Jurkat, Clone E6-1 (cell line): ENCODE data around the gene ETFA.
"Not testable (repeated sequence)": the region's sequence is repeated elsewhere in the genome, so short reads cannot be mapped to it uniquely, and the experiment has no call there.

Experiments used
- DNase-seq: peaks from one replicate; pipeline ENCODE4 v3.0.0-alpha.2; 2011; ENCODE audit warnings: low read depth, low spot score
- H3K4me3 ChIP-seq: 2 replicates; pipeline ENCODE4 v1.5.1; 2011; ENCODE audit warnings: mild to moderate bottlenecking, low read length, control low read depth, moderate library complexity

ETFA gene

DNA sequence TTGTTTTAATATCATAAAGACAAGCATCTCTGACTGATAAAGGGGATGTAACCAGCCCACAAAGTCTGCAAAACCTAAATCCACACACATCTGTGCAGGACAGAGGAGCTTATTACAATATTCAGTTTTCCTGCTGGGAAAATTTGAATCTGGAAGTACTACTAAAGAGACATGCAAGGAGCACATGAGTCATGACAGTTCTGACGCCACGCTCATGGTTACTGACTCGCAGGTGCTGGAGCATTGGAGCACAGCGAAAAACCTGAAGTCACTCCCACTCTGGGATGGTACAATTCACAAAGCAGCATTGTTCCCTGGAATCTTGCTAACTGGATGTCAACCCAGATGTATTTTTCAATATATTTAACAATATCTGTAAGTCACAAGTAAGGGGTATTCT is 17.7 kb upstream of the ETFA start:
- no peak for DNase-seq
- H3K4me3 ChIP-seq: no peak overlapping the region

DNA sequence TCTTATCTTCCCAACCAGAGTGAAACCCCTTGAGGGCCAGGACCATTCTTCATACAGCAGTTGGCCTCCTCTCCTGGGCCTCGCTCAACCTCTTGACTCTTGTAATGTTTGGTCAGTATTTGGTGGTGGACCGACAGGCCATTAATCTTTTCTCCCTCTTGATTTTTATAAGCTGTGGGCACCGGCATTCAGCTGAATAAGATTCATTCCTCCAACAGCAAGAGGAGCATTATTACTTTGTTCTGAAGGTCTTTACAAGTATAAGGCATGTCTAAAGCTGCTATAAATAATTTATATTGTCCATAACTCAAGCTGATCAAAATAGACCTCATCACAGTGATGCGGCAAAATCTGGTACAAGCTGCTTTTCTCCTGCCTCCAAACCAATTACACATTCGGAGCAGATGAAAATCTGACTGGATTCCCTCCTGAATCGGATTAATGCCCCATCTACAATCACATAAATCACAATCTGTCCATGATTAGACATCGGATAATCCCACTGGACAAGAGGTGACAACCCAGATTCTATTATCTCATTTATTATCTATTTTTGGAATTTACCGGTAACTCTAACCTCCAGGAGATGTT is 16.9 kb upstream of the ETFA start:
- no peak overlapping the region for H3K4me3 ChIP-seq
- no peak for DNase-seq

DNA sequence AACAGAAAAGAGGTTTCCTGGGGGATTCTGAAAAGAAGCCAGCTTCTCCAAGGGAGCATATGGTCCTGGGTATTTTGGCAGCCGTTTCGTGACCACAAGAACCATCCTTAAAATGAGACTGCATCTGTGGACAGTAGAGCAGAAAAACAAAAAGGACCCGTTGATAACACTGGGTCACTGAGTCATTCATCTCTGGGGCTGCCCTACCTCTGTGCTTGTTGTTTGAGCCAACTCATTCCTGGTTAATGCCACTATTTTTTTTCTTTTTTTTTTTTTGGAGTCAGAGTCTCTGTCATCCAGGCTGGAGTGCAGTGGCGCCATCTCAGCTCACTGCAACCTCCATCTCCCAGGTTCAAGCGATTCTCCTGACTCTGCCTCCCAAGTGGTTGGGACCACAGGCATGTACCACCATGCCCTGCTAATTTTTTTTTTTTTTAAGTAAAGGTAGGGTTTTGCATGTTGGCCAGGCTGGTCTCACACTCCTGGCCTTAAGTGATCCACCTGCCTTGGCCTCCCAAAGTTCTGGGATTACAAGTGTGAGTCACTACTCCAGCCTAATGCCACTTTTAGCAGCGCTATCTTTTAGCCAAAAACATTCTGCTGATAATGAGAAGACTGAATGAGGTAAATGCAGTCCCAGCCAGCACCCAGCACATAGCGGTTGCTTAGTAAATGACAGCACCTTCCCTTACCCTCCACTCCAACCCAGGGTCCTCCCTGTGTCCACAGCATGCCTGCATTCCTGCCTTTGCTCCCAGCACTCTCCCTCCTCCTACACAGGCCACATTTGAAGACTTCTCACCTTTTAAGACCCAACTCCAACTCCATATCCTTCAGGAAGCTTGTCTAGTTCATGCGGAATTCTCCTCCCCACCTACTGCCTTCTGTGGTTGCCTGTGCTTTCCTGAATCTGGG is 16.2 kb upstream of the ETFA start:
- H3K4me3 ChIP-seq: no peak overlapping the region
- no peak for DNase-seq

DNA sequence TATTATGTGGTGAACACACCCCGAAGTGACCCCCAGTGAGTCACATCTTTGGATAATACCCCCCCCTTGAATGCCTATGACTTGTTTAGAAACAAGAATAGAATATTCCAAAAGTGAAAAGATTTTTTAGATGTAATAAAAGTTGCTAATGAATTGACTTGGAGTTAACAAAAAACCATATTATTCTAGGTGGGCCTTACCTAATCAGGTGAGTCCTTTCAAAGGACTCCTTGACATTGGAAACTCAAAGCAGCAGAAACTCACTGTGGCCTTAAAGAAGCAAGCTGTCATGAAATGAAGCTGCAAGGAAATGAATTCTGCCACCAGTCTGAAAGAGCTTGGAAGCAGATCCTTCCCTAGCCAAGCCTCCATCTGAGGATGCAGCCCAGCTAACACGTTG is 14.4 kb upstream of the ETFA start:
- DNase-seq: no peak
- H3K4me3 ChIP-seq: no peak overlapping the region

DNA sequence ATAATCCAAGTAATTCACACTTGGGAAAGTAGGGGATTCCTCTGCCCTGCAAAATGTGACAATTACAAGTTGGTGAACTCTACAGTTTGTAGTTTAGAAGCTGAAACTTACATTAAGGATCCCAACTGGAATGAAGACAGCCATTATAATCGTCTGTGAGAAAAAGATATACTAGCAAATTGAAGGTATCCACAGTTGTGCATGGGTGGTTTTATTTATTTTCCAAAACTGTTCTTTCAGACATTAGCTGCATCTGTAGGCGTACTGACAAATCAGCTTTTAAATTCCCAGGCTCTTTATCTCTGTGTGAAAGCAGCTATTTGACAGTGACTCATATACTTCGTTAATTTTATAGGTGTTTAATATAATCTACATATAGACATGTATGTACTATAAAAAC is 12.8 kb upstream of the ETFA start:
- H3K4me3 ChIP-seq: no peak overlapping the region
- no peak for DNase-seq

DNA sequence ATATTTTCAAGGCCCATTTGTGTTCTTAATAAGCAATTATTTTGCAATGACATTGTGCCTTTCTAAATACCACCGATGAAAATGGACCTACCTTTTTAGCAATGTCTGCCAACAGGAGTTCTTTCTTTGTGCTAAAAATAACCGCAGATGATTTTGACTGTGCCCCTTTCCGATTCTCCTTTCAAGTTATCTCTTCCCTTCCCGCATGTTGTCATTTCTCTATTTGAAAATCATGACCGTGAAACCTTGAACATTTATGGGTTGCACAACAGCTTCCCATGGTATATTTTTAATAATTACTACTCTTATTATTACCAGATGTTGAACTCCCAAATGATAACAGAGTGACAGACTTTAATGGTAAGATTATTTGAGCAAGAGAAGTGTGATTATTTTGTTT is 10.3 kb upstream of the ETFA start:
- H3K4me3 ChIP-seq: no peak overlapping the region
- no peak for DNase-seq

DNA sequence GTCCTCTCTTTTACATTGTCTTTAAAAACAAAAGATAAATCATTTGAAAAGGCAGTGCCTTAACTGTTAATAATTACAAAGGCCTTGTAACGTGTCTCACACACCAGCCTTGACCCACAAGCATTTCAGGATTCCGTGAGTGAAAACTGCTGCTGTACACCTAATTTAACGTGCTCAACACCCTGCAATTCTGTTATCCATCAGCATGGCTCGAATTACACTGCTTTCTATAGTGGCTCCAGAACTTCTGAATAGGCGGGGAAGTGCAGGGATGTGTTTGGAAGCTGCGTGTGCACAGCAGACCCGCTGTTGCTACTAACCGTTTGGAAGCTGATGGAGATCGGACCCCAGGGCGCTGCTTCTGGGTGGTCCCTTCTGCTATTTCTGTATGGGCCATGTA is 9.9 kb upstream of the ETFA start:
- DNase-seq: no peak
- no peak overlapping the region for H3K4me3 ChIP-seq

DNA sequence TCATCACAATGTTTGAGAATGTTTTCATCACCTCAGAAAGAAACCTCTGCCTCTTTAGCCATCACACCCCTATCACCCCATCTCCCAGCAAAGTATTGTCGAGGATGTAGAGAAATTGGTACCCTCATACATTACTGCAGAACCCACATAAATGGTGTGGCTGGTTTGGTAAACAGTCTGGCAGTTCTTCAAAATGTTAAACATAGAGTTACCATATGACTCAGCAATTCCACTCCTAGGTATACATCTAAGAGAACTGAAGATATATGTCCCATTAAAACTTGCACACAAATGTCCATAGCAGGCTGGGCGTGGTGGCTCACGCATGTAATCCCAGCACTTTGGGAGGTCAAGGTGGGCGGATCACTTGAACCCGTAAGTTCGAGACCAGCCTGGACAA is 8.7 kb upstream of the ETFA start:
- no peak for DNase-seq
- no peak overlapping the region for H3K4me3 ChIP-seq

DNA sequence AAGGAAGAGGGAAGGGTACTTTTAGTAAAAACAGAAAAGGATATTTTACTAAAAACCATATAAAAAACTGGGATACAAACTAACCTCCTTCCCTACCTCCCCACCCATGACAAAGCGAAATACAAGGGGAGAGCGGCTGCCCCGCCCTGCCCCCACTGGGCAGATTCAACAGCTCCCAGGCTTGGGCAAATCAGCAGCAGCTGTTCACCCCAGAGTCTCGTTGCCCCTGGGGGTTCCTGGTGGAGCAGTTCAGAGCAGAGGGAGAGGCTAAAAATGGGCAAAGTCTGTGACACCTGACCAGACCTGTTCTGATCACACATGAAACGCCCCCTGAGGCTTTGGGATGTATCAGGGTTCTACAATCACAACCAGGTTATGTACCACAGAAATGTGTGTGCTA is 2.5 kb upstream of the ETFA start:
- no peak for DNase-seq
- H3K4me3 ChIP-seq: no peak overlapping the region

DNA sequence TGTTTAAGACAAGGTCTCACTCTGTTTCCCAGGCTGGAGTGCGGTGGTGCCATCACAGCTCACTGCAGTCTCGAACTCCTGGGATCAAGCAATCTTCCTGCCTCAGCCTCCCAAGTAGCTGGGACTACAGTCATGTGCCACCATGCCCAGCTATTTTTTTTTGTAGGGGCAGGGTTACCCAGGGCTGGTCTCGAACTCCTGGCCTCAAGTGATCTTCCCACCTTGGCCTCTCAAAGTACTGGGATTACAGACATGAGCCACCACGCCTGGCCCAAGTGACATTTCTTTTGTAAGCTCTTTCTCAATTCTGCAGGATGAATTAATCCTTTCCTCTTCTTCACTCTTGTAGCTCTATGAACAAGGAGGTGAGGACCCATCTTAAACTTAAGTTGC is 1.9 kb upstream of the ETFA start:
- H3K4me3 ChIP-seq, DNase-seq: not testable (repeated sequence)

DNA sequence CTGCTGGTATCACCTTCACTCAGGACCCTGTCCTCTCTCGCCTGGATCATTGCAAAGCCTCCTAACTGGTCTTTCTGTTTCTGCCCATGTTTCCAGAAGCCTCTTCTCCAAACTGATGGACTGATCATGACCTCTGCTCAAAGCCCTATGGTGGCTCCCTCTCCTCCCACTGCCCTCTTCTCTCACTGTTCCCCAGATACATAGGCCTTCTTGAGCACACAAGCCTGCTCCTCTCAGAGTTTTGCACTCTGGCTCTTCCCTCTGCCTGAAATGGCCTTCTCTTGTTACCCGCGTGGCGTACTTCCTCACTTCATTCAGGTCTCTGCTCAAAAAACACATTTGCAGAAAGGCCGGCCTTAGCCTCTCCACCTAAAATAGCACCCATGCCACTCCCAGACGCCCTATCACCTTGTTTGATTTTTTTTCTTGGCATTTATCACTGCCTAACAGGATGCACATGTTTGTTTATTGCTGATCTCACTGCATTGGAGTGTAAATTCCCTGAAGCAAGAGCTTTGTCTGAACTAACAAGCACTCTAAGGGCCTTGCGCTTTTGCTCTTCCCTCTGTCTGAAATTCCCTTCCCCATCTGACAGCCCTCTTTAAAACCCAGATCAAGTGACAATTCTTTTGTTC is 1.4 kb upstream of the ETFA start:
- no peak for DNase-seq
- no peak overlapping the region for H3K4me3 ChIP-seq

DNA sequence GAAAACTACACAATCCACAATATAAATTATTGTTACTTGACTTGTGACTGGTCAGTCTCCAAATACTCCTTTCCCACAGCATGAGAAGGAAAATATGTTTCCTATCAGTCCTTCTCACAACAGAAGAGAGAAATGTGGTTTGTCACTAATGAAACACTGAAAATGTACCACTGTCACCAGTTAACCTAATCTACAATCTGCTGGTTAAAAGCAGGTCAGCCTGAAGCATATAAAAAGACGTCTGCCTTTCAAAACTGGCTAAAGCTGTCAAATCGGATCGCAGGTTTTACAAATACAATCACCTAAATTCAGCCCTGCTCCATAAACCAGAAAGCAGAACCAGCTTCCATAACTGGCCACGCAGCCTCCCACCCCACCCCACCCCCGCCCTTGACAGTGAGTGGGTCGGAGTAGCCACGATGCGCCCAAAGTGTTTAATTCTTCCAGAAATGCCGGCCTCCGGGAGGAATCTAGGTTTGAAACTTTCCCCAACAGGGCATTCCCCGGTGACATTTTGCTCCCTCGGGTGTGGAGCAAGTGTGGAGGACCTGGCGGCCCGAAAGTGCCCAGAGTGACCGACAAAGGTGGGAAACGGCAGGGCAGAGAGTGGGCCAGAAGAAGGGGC is 682 bp downstream of the ETFA start:
- no peak for DNase-seq
- peak overlapping the region; percentile 75 for H3K4me3 ChIP-seq

DNA sequence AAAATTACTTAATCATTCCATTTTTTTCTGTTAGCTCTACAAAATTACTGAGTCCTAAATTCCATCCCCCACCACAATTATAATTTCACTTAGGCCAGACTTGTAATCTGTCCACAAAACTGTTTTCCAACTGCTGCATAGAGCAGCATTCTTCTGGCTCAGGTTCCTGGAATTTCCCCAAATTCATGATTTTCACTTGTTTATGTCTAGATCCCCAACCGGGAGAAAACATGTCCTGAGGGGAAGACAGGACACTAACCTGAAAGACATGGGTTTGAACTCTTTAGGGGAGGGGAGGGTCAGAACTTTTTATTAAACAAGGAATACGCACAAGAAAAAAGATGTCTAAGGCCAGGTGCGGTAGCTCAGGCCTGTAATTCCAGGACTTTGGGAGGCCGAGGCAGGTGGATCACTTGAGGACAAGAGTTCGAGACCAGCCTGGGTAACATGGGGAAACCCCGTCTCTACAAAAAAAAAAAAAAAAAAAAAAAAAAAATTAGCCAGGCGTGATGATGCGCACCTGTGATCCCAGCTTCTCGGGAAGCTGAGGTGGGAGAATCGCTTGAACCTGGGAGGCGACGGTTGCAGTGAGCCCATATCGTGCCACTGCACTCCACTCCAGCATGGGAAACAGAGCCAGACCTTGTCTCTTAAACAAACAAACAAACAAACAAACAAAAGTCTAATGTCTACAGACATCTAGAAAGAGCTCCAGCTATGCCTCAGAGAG is 1.5 kb downstream of the ETFA start:
- H3K4me3 ChIP-seq: peak overlapping the region; percentile 75
- no peak for DNase-seq

DNA sequence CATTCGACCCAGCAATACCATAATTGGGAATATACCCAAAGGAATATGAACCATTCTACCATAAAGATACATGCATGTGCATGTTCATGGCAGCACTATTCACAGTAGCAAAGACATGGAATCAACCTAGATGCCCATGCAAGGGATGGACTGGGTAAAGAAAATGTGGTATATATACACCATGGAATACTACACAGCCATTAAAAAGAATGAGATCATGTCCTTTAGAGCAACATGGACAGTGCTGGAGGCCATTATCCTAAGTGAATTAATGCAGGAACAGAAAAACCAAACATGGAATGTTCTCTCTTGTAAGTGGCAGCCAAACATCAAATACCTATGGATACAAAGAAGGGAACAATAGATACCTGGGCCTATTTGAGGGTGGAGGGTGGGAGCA is 7.4 kb downstream of the ETFA start:
- no peak overlapping the region for H3K4me3 ChIP-seq
- DNase-seq: no peak

DNA sequence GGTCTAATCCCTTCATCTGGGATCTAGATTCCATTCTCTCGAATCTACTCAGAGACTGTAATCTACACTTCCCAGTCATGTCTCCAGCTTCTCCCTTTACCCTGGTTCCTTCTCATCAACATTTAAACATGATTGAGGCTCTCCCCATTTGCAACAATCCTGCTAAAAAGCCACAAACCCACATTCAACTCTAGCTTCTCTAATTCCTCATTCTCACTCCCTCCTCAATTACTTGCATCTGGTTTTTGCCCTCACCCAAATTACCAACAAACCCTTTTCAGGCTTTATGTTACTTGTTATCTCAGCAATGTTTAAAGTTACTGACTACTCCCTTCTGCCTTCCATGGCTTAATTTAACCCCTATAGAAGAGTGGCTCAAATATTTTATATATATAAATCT is 11.5 kb downstream of the ETFA start:
- no peak overlapping the region for H3K4me3 ChIP-seq
- DNase-seq: no peak

DNA sequence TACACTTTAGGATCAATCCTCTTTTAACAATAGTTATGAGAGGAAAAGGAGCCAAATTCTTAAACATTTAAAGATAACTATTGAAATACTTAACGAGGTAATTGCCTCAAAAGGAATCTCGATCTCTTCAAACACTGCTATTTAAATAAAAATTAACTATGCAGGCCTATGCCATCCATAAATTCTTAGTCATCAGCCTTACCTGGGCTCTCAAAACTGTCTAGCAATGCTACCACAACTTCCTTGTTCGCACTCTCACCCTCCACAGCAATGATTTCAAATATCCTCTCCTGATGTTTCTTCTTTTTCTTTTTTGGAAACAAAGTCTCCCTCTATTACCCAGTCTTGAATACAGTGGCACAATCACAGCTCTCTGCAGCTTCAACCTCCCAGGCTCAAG is 12.3 kb downstream of the ETFA start:
- H3K4me3 ChIP-seq: no peak overlapping the region
- DNase-seq: no peak

DNA sequence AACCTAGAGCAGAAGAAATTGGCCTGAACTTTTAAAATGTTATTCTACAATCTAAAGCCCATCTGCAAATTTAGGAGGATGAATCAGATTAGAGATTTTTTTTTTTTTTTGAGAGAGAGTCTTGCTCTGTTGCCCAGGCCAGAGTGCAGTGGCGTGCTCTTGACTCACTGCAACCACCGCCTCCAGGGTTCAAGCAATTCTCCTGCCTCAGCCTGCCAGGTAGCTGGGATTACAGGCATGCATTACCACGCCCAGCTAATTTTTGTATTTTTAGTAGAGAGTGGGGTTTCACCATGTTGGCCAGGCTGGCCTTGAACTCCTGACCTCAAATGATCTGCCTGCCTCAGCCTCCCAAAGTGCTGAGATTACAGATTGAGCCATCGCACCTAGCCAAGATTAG is 13.3 kb downstream of the ETFA start:
- not testable (repeated sequence) for DNase-seq

DNA sequence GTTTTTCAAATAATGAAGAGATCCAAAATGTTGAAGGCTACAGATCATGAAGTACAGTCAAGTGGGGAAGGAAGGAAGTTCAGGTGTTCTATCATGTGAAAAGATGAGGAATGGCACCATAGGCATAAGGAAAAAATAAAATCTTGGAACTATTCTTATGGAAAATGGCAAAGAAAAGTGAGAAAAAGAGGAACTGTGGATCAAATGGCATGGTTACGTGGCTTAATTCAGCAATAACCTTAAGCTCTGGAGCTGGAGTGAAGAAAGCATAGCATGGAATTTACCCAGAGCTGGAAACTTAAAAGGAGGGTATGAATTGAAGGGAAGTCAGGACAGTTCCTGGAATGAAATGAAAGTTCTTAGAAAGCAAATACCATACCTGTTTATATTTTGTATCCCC is 14.4 kb downstream of the ETFA start:
- no peak for DNase-seq
- no peak overlapping the region for H3K4me3 ChIP-seq

More for the DNA sequence above, 13.3 kb downstream of the ETFA start:
- H3K4me3 ChIP-seq: not testable (repeated sequence)

DNA sequence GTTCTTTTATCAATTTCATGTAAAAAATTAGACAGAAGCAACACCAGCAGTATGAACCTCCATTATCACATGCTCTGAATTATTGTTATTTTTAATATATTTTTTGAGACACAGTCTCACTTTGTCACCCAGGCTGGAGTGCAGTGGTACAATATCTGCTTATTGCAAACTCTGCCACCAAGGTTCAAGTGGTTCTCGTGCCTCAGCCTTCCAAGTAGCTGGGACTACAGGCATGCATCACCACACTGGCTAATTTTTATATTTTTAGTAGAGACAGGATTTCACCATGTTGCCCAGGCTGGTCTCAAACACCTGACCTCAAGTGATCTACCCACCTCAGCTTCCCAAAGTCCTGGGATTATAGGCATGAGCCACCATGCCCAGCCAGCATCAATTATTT is 16.8 kb downstream of the ETFA start:
- not testable (repeated sequence) for DNase-seq, H3K4me3 ChIP-seq
